MCF 10A (cell line): ENCODE measurements around the gene RNF7. TPM values are rescaled to one million over a fixed set of nuclear protein-coding genes. Genes with fewer than 3 reads are reported as not detected.

ENCODE experiments used
- BruUV-seq: library from RNA; stranded (reverse); fragments of 400-500 nt; replicated peaks from 2 replicates; lab custom pipeline; 2021; lab: Mats Ljungman, UMichigan
- CTCF ChIA-PET: fragments of 300-600 bp; sonication (Branson Sonifier 250); formaldehyde crosslinking; extraction: SDS; loops from one replicate; lab custom pipeline; 2021; ENCODE audit warnings: antibody characterized with exemption, inconsistent platforms; lab: Yijun Ruan, JAX
- POLR2A ChIA-PET: fragments of 300-600, 350-650 bp; sonication (Branson Sonifier 250); formaldehyde crosslinking; extraction: SDS; loops from one replicate; lab custom pipeline; 2020; ENCODE audit warnings: antibody characterized with exemption, inconsistent platforms; lab: Yijun Ruan, JAX
- DNase-seq: peaks from one replicate; pipeline ENCODE4 v3.0.0-alpha.2; 2018; ENCODE audit not compliant: unreplicated experiment
- H3K27ac Mint-ChIP-seq: one replicate; pipeline ENCODE4 v1.8.0; 2022; ENCODE audit warnings: mild to moderate bottlenecking, low read depth, mixed read lengths; ENCODE audit not compliant: unreplicated experiment
- H3K27me3 Mint-ChIP-seq: one replicate; pipeline ENCODE4 v1.8.0; 2022; ENCODE audit warnings: mixed read lengths; ENCODE audit not compliant: insufficient read depth, unreplicated experiment
- H3K36me3 Mint-ChIP-seq: one replicate; pipeline ENCODE4 v1.8.0; 2022; ENCODE audit warnings: mild to moderate bottlenecking, moderate library complexity, mixed read lengths; ENCODE audit not compliant: insufficient read depth, unreplicated experiment
- H3K4me1 Mint-ChIP-seq: one replicate; pipeline ENCODE4 v1.8.0; 2022; ENCODE audit warnings: mixed read lengths; ENCODE audit not compliant: insufficient read depth, unreplicated experiment
- H3K4me3 Mint-ChIP-seq: one replicate; pipeline ENCODE4 v1.8.0; 2022; ENCODE audit warnings: mild to moderate bottlenecking, moderate library complexity, mixed read lengths; ENCODE audit not compliant: unreplicated experiment
- H3K9me3 Mint-ChIP-seq: one replicate; pipeline ENCODE4 v1.8.0; 2022; ENCODE audit warnings: mixed read lengths; ENCODE audit not compliant: unreplicated experiment
- intact Hi-C: fragments of 100-400 bp; cut with micrococcal nuclease; formaldehyde crosslinking; loops from 2 replicates; pipeline ENCODE4 v1.14.1; 2022
- total RNA-seq: library from RNA; stranded (reverse); gene quantifications from 2 replicates; pipeline ENCODE4 v1.2.3, GENCODE V29; 2022
- TF ChIP-seq, protein P1 (sequence below): fragments of 200-600 bp; IDR thresholded peaks from one replicate; pipeline ENCODE4 v1.8.0; 2022; ENCODE audit warnings: antibody characterized with exemption, mild to moderate bottlenecking; ENCODE audit not compliant: unreplicated experiment

The RNF7 gene
- total RNA-seq, 1 experiment from 2014 or later: 96.1 TPM

DNA sequence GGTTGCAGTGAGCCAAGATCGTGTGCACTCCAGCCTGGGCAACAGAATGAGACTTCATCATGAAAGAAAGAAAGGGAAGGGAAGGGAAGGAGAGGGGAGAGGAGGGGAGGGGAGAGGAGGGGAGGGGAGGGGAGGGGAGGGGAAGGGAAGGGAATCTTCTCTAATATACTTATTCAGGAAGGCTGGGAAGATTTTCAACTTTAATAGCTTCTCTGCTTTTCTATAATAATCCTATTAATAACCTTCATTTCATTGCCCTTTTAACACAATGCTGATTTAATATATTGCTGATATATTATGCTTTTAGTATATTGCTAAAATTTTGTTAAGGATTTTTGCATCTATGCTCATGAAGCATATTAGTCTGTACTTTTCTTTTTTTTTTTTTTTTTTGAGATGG, 23.4 kb upstream of the RNF7 start:
- CTCF ChIA-PET: interaction anchor here (1.1 to 2.2 kb wide), 2 partner anchors 24 to 26 kb away, joined by 5 to 6 read pairs; partner anchors contain the start of gene RNF7

DNA sequence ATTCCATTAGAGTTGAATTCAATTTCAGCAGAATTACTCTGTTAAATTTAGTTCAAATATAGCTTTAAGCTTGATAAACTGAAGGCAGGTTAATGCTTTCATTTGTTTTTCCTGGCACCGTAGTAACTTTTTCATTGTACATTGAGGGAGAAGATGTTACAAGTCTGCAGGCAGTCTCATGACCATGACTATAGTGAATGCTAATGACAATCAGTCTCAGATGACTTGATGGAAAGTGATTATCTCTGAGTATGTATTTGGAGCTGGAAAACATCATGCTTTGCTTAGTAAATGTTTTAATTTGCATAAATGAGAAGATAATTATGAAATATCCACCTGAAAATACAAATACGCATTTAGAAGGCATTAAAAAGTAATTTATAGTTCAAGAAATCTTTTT, 16.0 kb upstream of the RNF7 start:
- no TSS peak for BruUV-seq
- Mint-ChIP-seq H3K27ac (no peak overlapping the region), H3K4me3 (no peak overlapping the region), H3K9me3 (no peaks in the 10 kb centered on the region), H3K4me1 (no peaks in the 10 kb centered on the region), H3K27me3 (no peaks in the 10 kb centered on the region), H3K36me3 (no peaks in the 10 kb centered on the region)
- POLR2A ChIA-PET: interaction anchor here (1.1 kb wide), 1 partner anchor 15 kb away, joined by 3 read pairs; no protein-coding TSS in a partner anchor
- TF ChIP-seq, protein P1, sequence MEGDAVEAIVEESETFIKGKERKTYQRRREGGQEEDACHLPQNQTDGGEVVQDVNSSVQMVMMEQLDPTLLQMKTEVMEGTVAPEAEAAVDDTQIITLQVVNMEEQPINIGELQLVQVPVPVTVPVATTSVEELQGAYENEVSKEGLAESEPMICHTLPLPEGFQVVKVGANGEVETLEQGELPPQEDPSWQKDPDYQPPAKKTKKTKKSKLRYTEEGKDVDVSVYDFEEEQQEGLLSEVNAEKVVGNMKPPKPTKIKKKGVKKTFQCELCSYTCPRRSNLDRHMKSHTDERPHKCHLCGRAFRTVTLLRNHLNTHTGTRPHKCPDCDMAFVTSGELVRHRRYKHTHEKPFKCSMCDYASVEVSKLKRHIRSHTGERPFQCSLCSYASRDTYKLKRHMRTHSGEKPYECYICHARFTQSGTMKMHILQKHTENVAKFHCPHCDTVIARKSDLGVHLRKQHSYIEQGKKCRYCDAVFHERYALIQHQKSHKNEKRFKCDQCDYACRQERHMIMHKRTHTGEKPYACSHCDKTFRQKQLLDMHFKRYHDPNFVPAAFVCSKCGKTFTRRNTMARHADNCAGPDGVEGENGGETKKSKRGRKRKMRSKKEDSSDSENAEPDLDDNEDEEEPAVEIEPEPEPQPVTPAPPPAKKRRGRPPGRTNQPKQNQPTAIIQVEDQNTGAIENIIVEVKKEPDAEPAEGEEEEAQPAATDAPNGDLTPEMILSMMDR: no peak
- intact Hi-C loops: no loop called here
- CTCF ChIA-PET: interaction anchor here (0.6 to 0.9 kb wide), 2 partner anchors 361 to 439 kb away, joined by 3 read pairs; no protein-coding TSS in a partner anchor
- no peak for DNase-seq

More for the DNA sequence above, 23.4 kb upstream of the RNF7 start:
- no TSS peak for BruUV-seq
- no peak overlapping the region for H3K4me3 Mint-ChIP-seq
- no peak overlapping the region for H3K27ac Mint-ChIP-seq
- H3K9me3 Mint-ChIP-seq: no peaks in the 10 kb centered on the region
- H3K4me1 Mint-ChIP-seq: no peaks in the 10 kb centered on the region
- no peak for DNase-seq
- intact Hi-C loops: no loop called here
- TF ChIP-seq, protein P1: no peak
- no peaks in the 10 kb centered on the region for H3K36me3 Mint-ChIP-seq
- no peaks in the 10 kb centered on the region for H3K27me3 Mint-ChIP-seq
- POLR2A ChIA-PET: no interaction called here

DNA sequence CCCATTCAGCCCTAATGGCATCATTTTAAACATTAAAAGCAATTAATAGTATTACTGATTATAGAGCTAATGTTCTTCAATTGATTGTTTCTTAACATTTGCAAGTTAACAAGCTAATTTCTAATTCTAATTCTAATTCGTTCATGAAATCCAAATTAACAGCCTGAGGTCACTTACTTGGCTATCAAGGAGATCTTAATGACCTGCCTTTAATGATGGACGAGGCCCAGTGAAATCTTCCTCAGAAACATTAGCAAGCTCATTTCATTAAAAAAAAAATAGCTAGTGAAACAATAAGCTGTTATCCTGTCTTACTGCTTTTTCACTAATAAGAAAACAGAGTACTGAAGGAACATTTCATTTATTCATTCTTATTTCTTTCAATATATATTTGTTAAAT, 15.4 kb upstream of the RNF7 start:
- intact Hi-C loops: no loop called here
- CTCF ChIA-PET: interaction anchor here (0.6 to 1.4 kb wide), 3 partner anchors 9 to 440 kb away, joined by 3 read pairs; no protein-coding TSS in a partner anchor
- no peaks in the 10 kb centered on the region for H3K36me3 Mint-ChIP-seq
- H3K9me3 Mint-ChIP-seq: no peaks in the 10 kb centered on the region
- TF ChIP-seq, protein P1: no peak
- no peak overlapping the region for H3K4me3 Mint-ChIP-seq
- POLR2A ChIA-PET: interaction anchor here (1.1 kb wide), 1 partner anchor 14 kb away, joined by 3 read pairs; no protein-coding TSS in a partner anchor
- BruUV-seq: no TSS peak
- DNase-seq: no peak
- H3K27me3 Mint-ChIP-seq: no peaks in the 10 kb centered on the region
- no peak overlapping the region for H3K27ac Mint-ChIP-seq
- H3K4me1 Mint-ChIP-seq: no peaks in the 10 kb centered on the region

DNA sequence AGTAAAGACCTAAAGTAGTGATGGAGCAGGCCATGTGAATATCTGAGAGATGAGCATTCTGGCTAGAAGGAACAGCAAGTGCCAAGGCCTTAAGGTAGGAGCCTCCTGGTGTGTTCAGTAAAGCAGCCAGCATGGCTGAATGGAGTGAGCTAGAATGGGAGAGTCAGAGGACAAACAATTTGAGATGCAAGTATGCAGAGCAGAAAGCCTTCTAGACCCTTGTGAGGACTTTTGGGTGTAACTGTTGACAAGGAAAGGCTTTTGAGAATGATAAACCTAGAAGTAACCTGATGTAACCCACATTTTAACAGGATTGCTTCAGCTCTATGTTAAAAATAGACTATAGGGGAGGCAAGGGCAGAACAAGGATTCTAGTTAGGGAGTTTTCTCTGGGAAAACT, 14.8 kb upstream of the RNF7 start:
- no peaks in the 10 kb centered on the region for H3K9me3 Mint-ChIP-seq
- DNase-seq: no peak
- POLR2A ChIA-PET: no interaction called here
- TF ChIP-seq, protein P1: no peak
- no peaks in the 10 kb centered on the region for H3K36me3 Mint-ChIP-seq
- H3K4me1 Mint-ChIP-seq: no peaks in the 10 kb centered on the region
- no peak overlapping the region for H3K27ac Mint-ChIP-seq
- no TSS peak for BruUV-seq
- intact Hi-C loops: no loop called here
- CTCF ChIA-PET: interaction anchor here (1.1 to 1.4 kb wide), 2 partner anchors 8 to 263 kb away, joined by 3 read pairs; no protein-coding TSS in a partner anchor
- H3K27me3 Mint-ChIP-seq: no peaks in the 10 kb centered on the region
- no peak overlapping the region for H3K4me3 Mint-ChIP-seq
